Natural killer cell (primary cell): ENCODE measurements around the gene LUZP2. TPM values are rescaled to one million over a fixed set of nuclear protein-coding genes. Genes with fewer than 3 reads are reported as not detected.

Source experiments
- ATAC-seq, 3 donors: fragments of 150-1000 bp in 2 of 3; fragments of 200-7000 bp in 1 of 3; cut with Tn5 transposase; 1 replicate in 1 of 3; 2 replicates in 2 of 3; pipeline ENCODE4 v1.10.0; 2021; ENCODE audit warnings: mild to moderate bottlenecking in 2 of 3, moderate library complexity in 2 of 3
- DNase-seq, 2 donors: peaks; one replicate each; pipeline versions ENCODE4 v3.0.0 to v3.0.0-alpha.2; 2013 to 2021; ENCODE audit warnings: mixed read lengths in 1 of 2
- H3K27ac ChIP-seq: one replicate; pipeline ENCODE4 v1.5.1; 2013; ENCODE audit warnings: mild to moderate bottlenecking, low read length
- H3K27me3 ChIP-seq: one replicate; pipeline ENCODE4 v1.6.1; 2013; ENCODE audit warnings: low read length; ENCODE audit not compliant: control insufficient read depth, insufficient read depth
- H3K36me3 ChIP-seq: one replicate; pipeline ENCODE4 v1.6.1; 2013; ENCODE audit warnings: low read length; ENCODE audit not compliant: control insufficient read depth, insufficient read depth
- H3K4me1 ChIP-seq: one replicate; pipeline ENCODE4 v1.6.1; 2013; ENCODE audit warnings: low read length; ENCODE audit not compliant: control insufficient read depth, insufficient read depth
- H3K4me3 ChIP-seq: one replicate; pipeline ENCODE4 v1.5.1; 2013; ENCODE audit warnings: low read length
- H3K9me3 ChIP-seq: one replicate; pipeline ENCODE4 v1.6.1; 2013; ENCODE audit warnings: low read length; ENCODE audit not compliant: control insufficient read depth, insufficient read depth
- H3K27ac Mint-ChIP-seq, 2 donors: one replicate each; pipeline ENCODE4 v1.8.0; 2022; ENCODE audit warnings: mild to moderate bottlenecking in 2 of 2, mixed read lengths in 2 of 2, moderate library complexity in 1 of 2
- H3K27me3 Mint-ChIP-seq, 2 donors: one replicate each; pipeline ENCODE4 v1.8.0; 2022; ENCODE audit warnings: low read depth in 2 of 2, mixed read lengths in 2 of 2
- H3K36me3 Mint-ChIP-seq: one replicate; pipeline ENCODE4 v1.8.0; 2022; ENCODE audit warnings: mixed read lengths
- H3K4me1 Mint-ChIP-seq, 2 donors: one replicate each; pipeline ENCODE4 v1.8.0; 2022; ENCODE audit warnings: mixed read lengths in 2 of 2
- H3K4me3 Mint-ChIP-seq: one replicate; pipeline ENCODE4 v1.8.0; 2022; ENCODE audit warnings: mild to moderate bottlenecking, moderate library complexity, mixed read lengths
- H3K9me3 Mint-ChIP-seq, 2 donors: one replicate each; pipeline ENCODE4 v1.8.0; 2022; ENCODE audit warnings: mixed read lengths in 2 of 2
- CTCF ChIP-seq: fragments of 200-600 bp; IDR thresholded peaks from one replicate; pipeline ENCODE4 v1.8.0; 2022; ENCODE audit warnings: antibody characterized with exemption
- WGBS: methylation state at CpG from one replicate; pipeline ENCODE4 v1.1.7; 2013; ENCODE audit warnings: missing lambda C conversion rate; ENCODE audit not compliant: insufficient coverage; 5-methylcytosine and 5-hydroxymethylcytosine counted together
- intact Hi-C: fragments of 100-400 bp; cut with micrococcal nuclease; formaldehyde crosslinking; loops from one replicate; pipeline ENCODE4 v1.14.2; 2022
- total RNA-seq, 4 donors: library from RNA; stranded (reverse); fragments of 120-200 nt in 1 of 4; gene quantifications; one replicate each; pipeline versions ENCODE4 v1.2.3 to v1.2.4, GENCODE V29; 2013 to 2022

The LUZP2 gene
- total RNA-seq, 3 donors from 2014 or later (not counting 1 experiment from before 2014, with no cell fraction given): not detected

- Histone ChIP-seq H3K9me3 (no peaks in the 10 kb centered on the region), H3K4me1 (no peaks in the 10 kb centered on the region), H3K27me3 (no peaks in the 10 kb centered on the region), H3K27ac (no peak overlapping the region), H3K4me3 (no peak overlapping the region), H3K36me3 (no peaks in the 10 kb centered on the region)
- WGBS: 100% methylated on average over 1 of the region's 1 CpG
- intact Hi-C loops: no loop called here
- DNase-seq: no peak
- no peaks in the 10 kb centered on the region for H3K27me3 Mint-ChIP-seq
- H3K4me3 Mint-ChIP-seq: no peak overlapping the region
- H3K36me3 Mint-ChIP-seq: no peaks in the 10 kb centered on the region
- no peak for ATAC-seq
- no peaks in the 10 kb centered on the region for H3K4me1 Mint-ChIP-seq
- peaks cover 7 to 9% of the 10 kb centered on the region in 2 donors for H3K9me3 Mint-ChIP-seq
- H3K27ac Mint-ChIP-seq: no peak overlapping the region
- TF ChIP-seq CTCF: no peak
Observed at GRCh38 chr11:24708616-24709015, 211.8 kb downstream of the LUZP2 start.

GRCh38 chr11:24709928-24710565, 213.2 kb downstream of the LUZP2 start:
- no peak overlapping the region for H3K4me3 ChIP-seq
- intact Hi-C loops: no loop called here
- Mint-ChIP-seq H3K4me1 (no peaks in the 10 kb centered on the region), H3K27me3 (no peaks in the 10 kb centered on the region), H3K9me3 (peaks cover 7 to 9% of the 10 kb centered on the region in 2 donors), H3K4me3 (no peak overlapping the region), H3K36me3 (no peaks in the 10 kb centered on the region), H3K27ac (no peak overlapping the region)
- DNase-seq: no peak
- ATAC-seq: no peak
- 71% methylated on average over 2 of the region's 2 CpGs for WGBS
- no peaks in the 10 kb centered on the region for H3K4me1 ChIP-seq
- H3K9me3 ChIP-seq: no peaks in the 10 kb centered on the region
- no peak for TF ChIP-seq CTCF
- no peaks in the 10 kb centered on the region for H3K36me3 ChIP-seq
- H3K27ac ChIP-seq: no peak overlapping the region
- no peaks in the 10 kb centered on the region for H3K27me3 ChIP-seq

GRCh38 chr11:24714601-24715000, 217.7 kb downstream of the LUZP2 start:
- no peak for TF ChIP-seq CTCF
- Mint-ChIP-seq H3K9me3 (peaks cover 10 to 14% of the 10 kb centered on the region in 2 donors), H3K27ac (no peak overlapping the region), H3K4me1 (no peaks in the 10 kb centered on the region), H3K4me3 (no peak overlapping the region), H3K36me3 (no peaks in the 10 kb centered on the region), H3K27me3 (no peaks in the 10 kb centered on the region)
- no peaks in the 10 kb centered on the region for H3K36me3 ChIP-seq
- ATAC-seq (no peak), DNase-seq (no peak)
- no peaks in the 10 kb centered on the region for H3K9me3 ChIP-seq
- H3K4me1 ChIP-seq: no peaks in the 10 kb centered on the region
- H3K27me3 ChIP-seq: no peaks in the 10 kb centered on the region
- 57% methylated on average over 1 of the region's 1 CpG for WGBS
- no peak overlapping the region for H3K4me3 ChIP-seq
- intact Hi-C loops: no loop called here
- no peak overlapping the region for H3K27ac ChIP-seq

DNA sequence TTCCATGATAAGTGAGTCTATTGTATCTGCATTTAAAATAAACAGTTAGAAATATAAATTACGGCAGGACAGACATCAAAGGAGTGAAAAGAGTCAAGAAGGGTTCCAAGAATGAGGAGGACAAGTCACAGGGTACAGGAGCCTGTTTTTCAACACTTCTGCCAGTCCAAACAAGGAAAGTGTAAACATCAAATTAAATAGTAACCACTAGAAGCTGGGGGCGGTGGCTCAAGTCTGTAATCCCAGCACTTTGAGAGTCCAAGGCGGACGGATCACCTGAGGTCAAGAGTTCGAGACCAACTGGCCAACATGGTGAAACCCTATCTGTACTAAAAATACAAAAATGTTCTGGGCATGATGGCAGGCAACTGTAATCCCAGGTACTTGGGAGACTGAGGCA, 219.6 kb downstream of the LUZP2 start:
- DNase-seq: no peak
- WGBS: 91% methylated on average over 5 of the region's 5 CpGs
- Histone ChIP-seq H3K4me1 (no peaks in the 10 kb centered on the region), H3K36me3 (no peaks in the 10 kb centered on the region), H3K4me3 (no peak overlapping the region), H3K27ac (no peak overlapping the region), H3K9me3 (no peaks in the 10 kb centered on the region), H3K27me3 (no peaks in the 10 kb centered on the region)
- H3K4me3 Mint-ChIP-seq: no peak overlapping the region
- no peak overlapping the region for H3K27ac Mint-ChIP-seq
- ATAC-seq: no peak
- no peak for TF ChIP-seq CTCF
- H3K27me3 Mint-ChIP-seq: no peaks in the 10 kb centered on the region
- no peaks in the 10 kb centered on the region for H3K36me3 Mint-ChIP-seq
- peaks cover 11 to 12% of the 10 kb centered on the region in 2 donors for H3K9me3 Mint-ChIP-seq
- intact Hi-C loops: no loop called here
- no peaks in the 10 kb centered on the region for H3K4me1 Mint-ChIP-seq
